Measurements from ENCODE around the gene PARD3. TPM values are rescaled to one million over a fixed set of nuclear protein-coding genes. Genes with fewer than 3 reads are reported as not detected.
A peak's percentile ranks its signal among the peaks of the same experiment; 100 is the strongest.

Gene PARD3
- total and polyA plus RNA-seq, 2 donors (not counting 3 experiments of a cell fraction or from before 2014, with no cell fraction given), result 7.3 to 24.1 TPM

DNA sequence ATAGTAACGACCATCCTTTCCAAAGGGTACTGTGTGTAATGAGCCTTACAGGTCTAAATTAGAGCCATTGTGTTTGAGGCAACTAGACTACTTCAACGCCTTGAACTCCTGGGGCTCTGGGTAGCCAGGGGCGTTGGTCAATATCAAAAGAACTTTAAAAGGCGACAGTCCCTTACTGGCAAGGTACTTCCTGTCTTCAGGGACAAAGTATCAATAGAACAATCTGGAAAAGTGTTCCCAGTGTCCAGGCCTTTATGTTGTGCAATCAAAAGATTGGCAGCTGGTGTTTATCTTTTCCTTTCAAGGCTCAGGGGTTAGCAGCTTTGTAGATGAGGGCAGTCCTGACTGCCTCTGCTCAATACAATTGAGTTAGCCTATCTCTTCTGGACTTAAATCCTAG is 284.3 kb downstream of the PARD3 start:
- no peak for TF ChIP-seq EZH2 (IDR thresholded peaks at IDR 0.05; ENCODE audit: borderline replicate concordance, low read depth, low read length, severe bottlenecking)
- no peak for TF ChIP-seq GATA2 (IDR thresholded peaks at IDR 0.05; ENCODE audit: insufficient read depth, insufficient read length, low read depth, low read length)
- H3K9ac ChIP-seq (replicated peaks; ENCODE audit: extremely low read depth, insufficient read depth, low read length), result no peak overlapping the region
- H3K36me3 ChIP-seq (ENCODE audit: control insufficient read depth in 2 of 2, extremely low read depth in 1 of 2, insufficient read depth in 2 of 2, low read length in 2 of 2), result no peaks in the 10 kb centered on the region
- no peaks in the 10 kb centered on the region for H3K9me1 ChIP-seq (replicated peaks; ENCODE audit: control insufficient read depth, extremely low read depth, insufficient read depth, low read length)
- H3K9me3 ChIP-seq (replicated peaks; ENCODE audit: control insufficient read depth, insufficient read depth, low read length), result no peaks in the 10 kb centered on the region
- no peaks in the 10 kb centered on the region for H3K79me2 ChIP-seq (ENCODE audit: control insufficient read depth, insufficient read depth, low read length)
- FAIRE-seq (no peak), DNase-seq (ENCODE audit: low read depth, low spot score) (no peak)
- intact Hi-C loops (cut with micrococcal nuclease) (no loop called here), dilution Hi-C loops (cut with MboI; ENCODE audit: extremely low pct_ligation_motif_present, low sequenced_read_pairs) (no loop called here)
- POLR2A ChIA-PET, result no interaction called here
- no peak overlapping the region for H3K4me3 ChIP-seq (replicated peaks in 1 of 3; ENCODE audit: insufficient read depth in 1 of 3, low read depth in 1 of 3, low read length in 3 of 3)
- no TSS peak for BruUV-seq (replicated peaks)
- H3K27me3 ChIP-seq (ENCODE audit: control insufficient read depth in 2 of 2, insufficient read depth in 2 of 2, low read length in 2 of 2), result no peaks in the 10 kb centered on the region
- H2AFZ ChIP-seq (ENCODE audit: low read depth, low read length), result no peak overlapping the region
- H4K20me1 ChIP-seq (replicated peaks; ENCODE audit: control insufficient read depth, extremely low read depth, insufficient read depth, low read length), result no peaks in the 10 kb centered on the region
- H3K4me1 ChIP-seq (ENCODE audit: control insufficient read depth, extremely low read depth, insufficient read depth, low read length), result peaks cover 30% of the 10 kb centered on the region
- CTCF ChIA-PET, result no interaction called here
- no peak overlapping the region for H3K4me2 ChIP-seq (ENCODE audit: insufficient read depth, low read length)
- no peak overlapping the region for H3K27ac ChIP-seq (ENCODE audit: insufficient read depth, low read depth, low read length)

DNA sequence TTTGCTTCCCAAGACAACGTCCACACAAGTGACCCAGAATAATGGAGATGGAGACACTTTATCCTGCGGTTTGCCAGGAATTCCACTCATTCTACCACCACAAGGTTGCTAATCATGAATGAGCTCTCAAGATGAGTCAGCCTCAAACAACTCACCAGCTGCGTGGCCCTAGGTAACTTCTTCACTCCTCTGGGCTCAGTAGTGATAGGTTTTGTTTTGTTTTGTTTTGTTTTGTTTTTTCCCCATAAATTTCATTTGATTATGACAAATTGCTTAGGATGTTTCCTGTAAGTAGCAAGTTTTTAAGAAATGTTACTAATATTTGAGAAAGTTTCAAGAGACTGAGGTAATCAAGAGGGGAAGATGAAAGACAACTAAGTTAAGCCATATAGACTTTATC is 286.8 kb downstream of the PARD3 start:
- Histone ChIP-seq H3K79me2 (ENCODE audit: control insufficient read depth, insufficient read depth, low read length) (no peaks in the 10 kb centered on the region), H3K9ac (replicated peaks; ENCODE audit: extremely low read depth, insufficient read depth, low read length) (no peak overlapping the region)
- intact Hi-C loops (cut with micrococcal nuclease), result loop anchor here (1.0 to 10.0 kb wide), 4 partner anchors 52 to 1334 kb away; no protein-coding TSS in a partner anchor

More for the DNA sequence above, 286.8 kb downstream of the PARD3 start:
- FAIRE-seq (peak; percentile 95), DNase-seq (ENCODE audit: low read depth, low spot score) (peak; percentile 83)
- Histone ChIP-seq H3K4me3 (replicated peaks in 1 of 3; ENCODE audit: insufficient read depth in 1 of 3, low read depth in 1 of 3, low read length in 3 of 3) (no peak overlapping the region), H4K20me1 (replicated peaks; ENCODE audit: control insufficient read depth, extremely low read depth, insufficient read depth, low read length) (no peaks in the 10 kb centered on the region), H3K9me1 (replicated peaks; ENCODE audit: control insufficient read depth, extremely low read depth, insufficient read depth, low read length) (no peaks in the 10 kb centered on the region), H2AFZ (ENCODE audit: low read depth, low read length) (no peak overlapping the region), H3K9me3 (replicated peaks; ENCODE audit: control insufficient read depth, insufficient read depth, low read length) (no peaks in the 10 kb centered on the region), H3K4me1 (ENCODE audit: control insufficient read depth, extremely low read depth, insufficient read depth, low read length) (peaks cover 30% of the 10 kb centered on the region), H3K4me2 (ENCODE audit: insufficient read depth, low read length) (peak overlapping the region; percentile 6), H3K27me3 (ENCODE audit: control insufficient read depth in 2 of 2, insufficient read depth in 2 of 2, low read length in 2 of 2) (no peaks in the 10 kb centered on the region), H3K27ac (ENCODE audit: insufficient read depth, low read depth, low read length) (peak overlapping the region; percentile 89), H3K36me3 (ENCODE audit: control insufficient read depth in 2 of 2, extremely low read depth in 1 of 2, insufficient read depth in 2 of 2, low read length in 2 of 2) (no peaks in the 10 kb centered on the region)
- TF ChIP-seq JUN (IDR thresholded peaks at IDR 0.05; ENCODE audit: borderline replicate concordance, insufficient read depth, insufficient read length, low read depth) (peak; percentile 82), POLR2AphosphoS5 (IDR thresholded peaks at IDR 0.05; ENCODE audit: insufficient read depth, low read depth, low read length) (peak; percentile 70), FOS (IDR thresholded peaks at IDR 0.05; ENCODE audit: borderline replicate concordance, insufficient read depth, low read length) (peak; percentile 89), POLR2A (IDR thresholded peaks at IDR 0.05; ENCODE audit: low read depth, low read length) (no peak)
- POLR2A ChIA-PET, result no interaction called here
- CTCF ChIA-PET, result interaction anchor here (0.6 to 1.5 kb wide), 8 partner anchors 16 to 1335 kb away, joined by 3 to 11 read pairs (median 4); no protein-coding TSS in a partner anchor
- BruUV-seq (replicated peaks), result no TSS peak
- dilution Hi-C loops (cut with MboI; ENCODE audit: extremely low pct_ligation_motif_present, low sequenced_read_pairs), result no loop called here
